DND-41 (cell line): Measurements from ENCODE around the gene GRIA1.

Experiments
- ATAC-seq: fragments of 200-7000 bp; cut with Tn5 transposase; 3 replicates; pipeline ENCODE4 v1.9.1; 2021; ENCODE audit warnings: low read depth; ENCODE audit not compliant: insufficient read depth
- DNase-seq: peaks from one replicate; pipeline ENCODE4 v3.0.0-alpha.2; 2020
- H2AFZ ChIP-seq: 2 replicates; pipeline ENCODE4 v1.6.0; 2012; ENCODE audit warnings: low read depth, low read length
- H3K27ac ChIP-seq: 2 replicates; pipeline ENCODE4 v1.5.1; 2012; ENCODE audit warnings: low read length, inconsistent platforms
- H3K27me3 ChIP-seq: fragments of 200-600 bp; sonication (generic); 2 replicates; pipeline ENCODE4 v1.6.0; 2012; ENCODE audit warnings: low read length, mild to moderate bottlenecking, inconsistent platforms; ENCODE audit not compliant: insufficient read depth, poor library complexity
- H3K36me3 ChIP-seq: 2 replicates; pipeline ENCODE4 v1.5.1; 2012; ENCODE audit warnings: low read length, inconsistent platforms; ENCODE audit not compliant: insufficient read depth
- H3K4me1 ChIP-seq: 2 replicates; pipeline ENCODE4 v1.5.1; 2012; ENCODE audit warnings: mild to moderate bottlenecking, low read length; ENCODE audit not compliant: insufficient read depth
- H3K4me2 ChIP-seq: 2 replicates; pipeline ENCODE4 v1.6.0; 2012; ENCODE audit warnings: mild to moderate bottlenecking, moderate library complexity, low read length, inconsistent platforms; ENCODE audit not compliant: insufficient read depth
- H3K4me3 ChIP-seq, 2 experiments: fragments of 200-600 bp in 1 of 2; shearing (Covaris generic) in 1 of 2; 2 replicates each; pipeline ENCODE4 v1.5.1; 2012 to 2016; ENCODE audit warnings: inconsistent platforms in 2 of 2, low read length in 2 of 2, mild to moderate bottlenecking in 2 of 2, low read depth in 1 of 2, moderate library complexity in 1 of 2
- H3K79me2 ChIP-seq: 2 replicates; pipeline ENCODE4 v1.6.0; 2012; ENCODE audit warnings: low read length, inconsistent platforms; ENCODE audit not compliant: insufficient read depth
- H3K9ac ChIP-seq: 2 replicates; pipeline ENCODE4 v1.6.0; 2012; ENCODE audit warnings: low read depth, mild to moderate bottlenecking, inconsistent platforms, low read length, moderate library complexity
- H3K9me3 ChIP-seq: 2 replicates; pipeline ENCODE4 v1.5.1; 2012; ENCODE audit warnings: low read length, moderate library complexity, mild to moderate bottlenecking, inconsistent platforms; ENCODE audit not compliant: insufficient read depth, severe bottlenecking
- H4K20me1 ChIP-seq: 2 replicates; pipeline ENCODE4 v1.6.0; 2012; ENCODE audit warnings: low read length; ENCODE audit not compliant: insufficient read depth
- EZH2 ChIP-seq: IDR thresholded peaks from 3 replicates; pipeline ENCODE4 v1.6.1; 2012; ENCODE audit warnings: borderline replicate concordance, low read depth, mild to moderate bottlenecking, moderate library complexity, low read length, inconsistent platforms; ENCODE audit not compliant: severe bottlenecking
- TF ChIP-seq, protein P1 (sequence below): IDR thresholded peaks from 2 replicates; pipeline ENCODE4 v1.5.1; 2012; ENCODE audit warnings: borderline replicate concordance, low read length, moderate library complexity, mild to moderate bottlenecking; ENCODE audit not compliant: poor library complexity, severe bottlenecking; ENCODE audit errors: extremely low read depth

The GRIA1 gene

DNA sequence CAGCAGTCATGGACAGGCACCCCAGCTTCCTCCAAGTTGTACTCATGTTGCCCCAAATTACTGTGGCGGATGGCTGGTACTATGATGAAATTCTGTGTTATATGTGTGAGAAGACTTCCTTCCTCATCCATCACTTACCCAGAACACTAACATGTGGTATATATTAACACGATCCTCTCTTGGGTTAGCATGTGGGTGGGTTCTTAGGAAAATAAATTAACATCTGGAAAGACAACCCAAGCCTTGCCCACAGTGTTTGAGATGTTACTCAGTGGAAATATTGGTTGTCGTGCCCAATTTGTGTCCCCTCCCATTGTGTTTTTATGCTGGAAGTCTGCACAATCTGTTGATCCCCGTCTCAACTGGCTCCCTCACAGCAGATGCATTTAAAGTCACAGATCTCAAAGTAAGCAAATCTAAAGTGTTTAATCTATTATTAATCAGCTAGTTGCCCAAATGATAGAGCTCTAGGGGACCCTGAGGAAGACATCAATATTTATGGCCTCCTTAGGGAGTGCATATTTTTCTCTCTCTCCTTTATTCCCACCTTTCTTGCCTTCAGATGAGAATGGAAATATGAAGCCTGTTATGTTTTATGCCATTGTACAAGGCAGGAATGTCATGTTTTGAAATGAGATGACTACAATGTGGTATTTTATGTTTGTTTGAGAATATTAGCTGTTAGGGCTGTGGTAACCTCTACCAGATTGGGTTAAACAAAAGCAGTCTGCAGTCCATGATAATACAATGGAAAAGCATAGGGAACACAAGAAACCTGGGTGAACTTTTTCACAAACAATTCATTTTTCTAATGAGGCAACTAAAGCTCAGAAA lies 93.9 kb downstream of the GRIA1 start:
- Histone ChIP-seq H3K4me2 (no peak overlapping the region), H3K4me3 (no peak overlapping the region), H3K79me2 (no peaks in the 10 kb centered on the region), H3K4me1 (no peaks in the 10 kb centered on the region), H3K27ac (no peak overlapping the region), H3K36me3 (no peaks in the 10 kb centered on the region), H3K9me3 (no peaks in the 10 kb centered on the region), H2AFZ (no peak overlapping the region), H3K9ac (no peak overlapping the region), H4K20me1 (no peaks in the 10 kb centered on the region), H3K27me3 (no peaks in the 10 kb centered on the region)
- DNase-seq (no peak), ATAC-seq (no peak)
- TF ChIP-seq, protein P1, sequence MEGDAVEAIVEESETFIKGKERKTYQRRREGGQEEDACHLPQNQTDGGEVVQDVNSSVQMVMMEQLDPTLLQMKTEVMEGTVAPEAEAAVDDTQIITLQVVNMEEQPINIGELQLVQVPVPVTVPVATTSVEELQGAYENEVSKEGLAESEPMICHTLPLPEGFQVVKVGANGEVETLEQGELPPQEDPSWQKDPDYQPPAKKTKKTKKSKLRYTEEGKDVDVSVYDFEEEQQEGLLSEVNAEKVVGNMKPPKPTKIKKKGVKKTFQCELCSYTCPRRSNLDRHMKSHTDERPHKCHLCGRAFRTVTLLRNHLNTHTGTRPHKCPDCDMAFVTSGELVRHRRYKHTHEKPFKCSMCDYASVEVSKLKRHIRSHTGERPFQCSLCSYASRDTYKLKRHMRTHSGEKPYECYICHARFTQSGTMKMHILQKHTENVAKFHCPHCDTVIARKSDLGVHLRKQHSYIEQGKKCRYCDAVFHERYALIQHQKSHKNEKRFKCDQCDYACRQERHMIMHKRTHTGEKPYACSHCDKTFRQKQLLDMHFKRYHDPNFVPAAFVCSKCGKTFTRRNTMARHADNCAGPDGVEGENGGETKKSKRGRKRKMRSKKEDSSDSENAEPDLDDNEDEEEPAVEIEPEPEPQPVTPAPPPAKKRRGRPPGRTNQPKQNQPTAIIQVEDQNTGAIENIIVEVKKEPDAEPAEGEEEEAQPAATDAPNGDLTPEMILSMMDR: no peak
- TF ChIP-seq EZH2: no peak

DNA sequence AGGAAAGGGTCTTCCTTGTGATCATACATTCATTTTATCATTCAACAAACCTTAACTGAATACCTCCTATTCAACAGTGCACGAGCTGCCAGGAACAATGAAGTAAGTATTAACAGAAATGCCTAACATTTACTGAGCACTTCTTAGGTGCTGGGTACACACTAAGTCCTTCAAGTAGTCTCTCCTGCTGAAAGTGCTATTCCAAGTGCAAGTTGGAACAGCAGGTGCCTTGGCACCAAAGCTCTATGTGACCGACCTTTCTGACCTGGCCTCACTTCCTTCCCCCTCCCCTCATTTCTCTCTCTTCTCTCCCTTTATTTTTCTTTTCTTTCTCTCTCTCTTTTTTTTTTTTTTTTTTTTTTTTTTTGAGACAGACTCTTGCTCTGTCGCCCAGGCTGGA lies 94.5 kb downstream of the GRIA1 start:
- Histone ChIP-seq H2AFZ (no peak overlapping the region), H3K4me3 (no peak overlapping the region), H3K4me1 (no peaks in the 10 kb centered on the region), H3K27me3 (no peaks in the 10 kb centered on the region), H3K9ac (no peak overlapping the region), H3K4me2 (no peak overlapping the region), H3K9me3 (no peaks in the 10 kb centered on the region), H4K20me1 (no peaks in the 10 kb centered on the region), H3K79me2 (no peaks in the 10 kb centered on the region), H3K36me3 (no peaks in the 10 kb centered on the region), H3K27ac (no peak overlapping the region)
- DNase-seq: no peak
- ATAC-seq: no peak
- TF ChIP-seq, protein P1: no peak
- TF ChIP-seq EZH2: no peak

DNA sequence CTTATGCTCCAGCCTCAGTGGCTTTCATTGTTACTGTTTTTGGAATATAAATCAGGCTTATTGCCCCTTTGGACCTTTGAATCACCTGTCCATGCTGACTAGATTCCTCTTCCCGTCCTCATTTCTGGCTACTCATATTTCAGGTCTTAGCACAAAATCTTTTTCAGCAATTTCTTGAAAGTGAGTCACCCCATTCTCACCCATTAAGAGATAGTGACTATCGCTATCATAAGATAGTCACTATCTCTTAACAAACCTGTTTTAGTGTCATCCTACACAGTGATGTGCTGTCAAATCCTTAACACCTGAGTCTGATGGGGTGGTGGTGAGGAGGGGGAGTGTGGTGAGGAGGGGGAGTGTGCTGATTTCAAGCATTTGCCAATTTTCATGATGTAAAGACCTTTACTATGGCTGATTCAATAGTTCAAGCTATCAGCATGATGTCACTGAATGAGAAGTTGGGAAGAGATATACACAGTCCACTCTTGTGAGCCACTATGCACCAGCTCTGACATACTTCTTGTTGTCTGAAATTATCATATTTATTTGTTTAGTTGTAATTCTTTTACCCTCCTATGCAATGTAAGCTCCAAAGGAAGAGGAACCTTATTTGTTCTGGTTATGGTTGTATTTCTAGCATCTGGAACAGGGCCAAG lies 95.3 kb downstream of the GRIA1 start:
- no peaks in the 10 kb centered on the region for H3K36me3 ChIP-seq
- DNase-seq (no peak), ATAC-seq (no peak)

More for the DNA sequence above, 95.3 kb downstream of the GRIA1 start:
- Histone ChIP-seq H3K4me2 (no peak overlapping the region), H3K4me1 (no peaks in the 10 kb centered on the region), H3K9ac (no peak overlapping the region), H3K27ac (no peak overlapping the region), H3K79me2 (no peaks in the 10 kb centered on the region), H3K4me3 (no peak overlapping the region), H2AFZ (no peak overlapping the region), H4K20me1 (no peaks in the 10 kb centered on the region), H3K9me3 (no peaks in the 10 kb centered on the region), H3K27me3 (no peaks in the 10 kb centered on the region)
- TF ChIP-seq, protein P1: no peak
- TF ChIP-seq EZH2: no peak
